Nephron progenitor cell (in vitro differentiated cells): ENCODE data around the gene PRELID3B.
A peak's percentile ranks its signal among the peaks of the same experiment; 100 is the strongest.
"Not testable (repeated sequence)": the region's sequence is repeated elsewhere in the genome, so short reads cannot be mapped to it uniquely, and the experiment has no call there.

Experiments
- DNase-seq: peaks from one replicate; pipeline ENCODE4 v3.0.0; 2021
- H3K27ac Mint-ChIP-seq: 2 replicates; pipeline ENCODE4 v1.8.0; 2021; ENCODE audit warnings: mild to moderate bottlenecking, moderate library complexity, mixed read lengths
- H3K27me3 Mint-ChIP-seq: 2 replicates; pipeline ENCODE4 v1.8.0; 2021; ENCODE audit warnings: mild to moderate bottlenecking, low read depth, mixed read lengths; ENCODE audit not compliant: poor library complexity
- H3K36me3 Mint-ChIP-seq: 2 replicates; pipeline ENCODE4 v1.8.0; 2021; ENCODE audit warnings: low read depth, mixed read lengths
- H3K4me1 Mint-ChIP-seq: 2 replicates; pipeline ENCODE4 v1.8.0; 2021; ENCODE audit warnings: mixed read lengths
- H3K4me3 Mint-ChIP-seq: 2 replicates; pipeline ENCODE4 v1.8.0; 2021; ENCODE audit warnings: mild to moderate bottlenecking, moderate library complexity, mixed read lengths
- H3K9me3 Mint-ChIP-seq: 2 replicates; pipeline ENCODE4 v1.8.0; 2021; ENCODE audit warnings: mild to moderate bottlenecking, moderate library complexity, mixed read lengths
- TF ChIP-seq, protein P1 (sequence below): fragments of 200-600 bp; sonication (generic); IDR thresholded peaks from 2 replicates; pipeline ENCODE4 v1.5.0; 2021; ENCODE audit warnings: antibody characterized with exemption

Gene PRELID3B

DNA sequence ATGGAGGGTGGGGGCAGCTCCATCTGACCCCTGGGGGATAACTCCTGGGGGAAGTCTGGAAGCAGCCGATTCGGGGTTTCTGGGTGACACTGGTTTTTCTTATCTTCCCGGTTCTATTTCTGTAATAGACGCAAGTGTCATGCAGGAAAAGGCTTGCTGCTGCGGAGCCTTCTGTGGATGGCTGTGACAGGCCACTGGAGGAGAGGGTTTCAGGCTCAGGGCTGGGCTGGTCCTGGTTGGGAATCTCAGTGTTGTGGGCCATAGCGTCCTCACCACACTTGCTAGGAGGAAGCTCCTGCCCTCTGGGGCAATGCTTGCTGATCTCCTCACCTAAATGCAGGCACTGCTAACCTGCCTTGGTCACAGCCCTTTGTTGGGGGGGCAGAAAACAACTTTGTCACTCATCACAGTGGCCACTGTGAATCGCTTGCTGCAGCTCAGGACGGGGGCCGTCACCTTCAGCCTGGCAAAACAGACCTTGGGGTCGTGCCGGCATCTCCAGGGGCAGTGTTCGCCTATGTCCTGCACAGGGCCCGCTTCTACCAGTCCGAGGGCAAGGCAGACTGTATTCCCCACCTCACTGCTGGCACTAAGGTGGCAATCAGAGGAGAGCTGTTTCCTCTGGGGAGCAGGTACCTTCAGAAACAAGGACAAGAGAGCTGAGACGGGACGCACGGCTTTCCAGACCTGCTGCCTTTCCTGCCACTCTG is 27.8 kb downstream of the PRELID3B start:
- Mint-ChIP-seq H3K27ac (no peak overlapping the region), H3K36me3 (no peaks in the 10 kb centered on the region)
- TF ChIP-seq, protein P1, sequence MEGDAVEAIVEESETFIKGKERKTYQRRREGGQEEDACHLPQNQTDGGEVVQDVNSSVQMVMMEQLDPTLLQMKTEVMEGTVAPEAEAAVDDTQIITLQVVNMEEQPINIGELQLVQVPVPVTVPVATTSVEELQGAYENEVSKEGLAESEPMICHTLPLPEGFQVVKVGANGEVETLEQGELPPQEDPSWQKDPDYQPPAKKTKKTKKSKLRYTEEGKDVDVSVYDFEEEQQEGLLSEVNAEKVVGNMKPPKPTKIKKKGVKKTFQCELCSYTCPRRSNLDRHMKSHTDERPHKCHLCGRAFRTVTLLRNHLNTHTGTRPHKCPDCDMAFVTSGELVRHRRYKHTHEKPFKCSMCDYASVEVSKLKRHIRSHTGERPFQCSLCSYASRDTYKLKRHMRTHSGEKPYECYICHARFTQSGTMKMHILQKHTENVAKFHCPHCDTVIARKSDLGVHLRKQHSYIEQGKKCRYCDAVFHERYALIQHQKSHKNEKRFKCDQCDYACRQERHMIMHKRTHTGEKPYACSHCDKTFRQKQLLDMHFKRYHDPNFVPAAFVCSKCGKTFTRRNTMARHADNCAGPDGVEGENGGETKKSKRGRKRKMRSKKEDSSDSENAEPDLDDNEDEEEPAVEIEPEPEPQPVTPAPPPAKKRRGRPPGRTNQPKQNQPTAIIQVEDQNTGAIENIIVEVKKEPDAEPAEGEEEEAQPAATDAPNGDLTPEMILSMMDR, result no peak

DNA sequence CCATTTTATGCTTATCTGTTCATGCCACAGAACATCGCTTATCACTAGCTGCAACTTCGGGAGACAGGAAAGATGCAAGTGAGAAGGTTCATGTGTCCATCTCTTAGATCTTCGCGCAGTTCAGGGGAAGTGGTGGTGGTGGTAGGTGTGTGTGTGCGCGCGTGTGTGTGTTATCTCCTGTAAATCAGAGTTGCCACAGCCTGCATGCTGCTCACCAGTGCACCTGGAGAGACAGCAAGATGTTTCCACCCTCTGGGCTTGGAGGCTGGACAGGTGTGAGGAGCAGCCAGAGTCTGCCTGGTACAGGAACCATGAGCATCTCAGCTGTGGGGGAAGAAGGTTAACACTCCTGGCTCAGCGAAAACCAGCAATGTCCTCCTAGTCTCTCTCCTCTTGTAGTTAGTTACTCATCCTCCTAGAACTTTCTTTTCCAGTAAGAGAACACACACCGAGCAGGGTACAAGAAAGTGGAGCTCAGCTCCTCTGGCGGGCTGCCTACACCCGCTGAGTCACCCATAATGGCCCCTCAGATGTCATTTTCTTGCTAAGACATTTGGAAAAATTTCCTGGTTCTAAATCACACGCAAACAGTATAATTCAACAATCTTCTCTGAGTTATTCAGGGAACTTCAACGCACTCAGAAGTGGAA is 28.5 kb downstream of the PRELID3B start:
- H3K9me3 Mint-ChIP-seq, result no peaks in the 10 kb centered on the region
- TF ChIP-seq, protein P1, result no peak
- H3K4me3 Mint-ChIP-seq, result no peak overlapping the region
- H3K27ac Mint-ChIP-seq, result no peak overlapping the region
- peaks cover 16% of the 10 kb centered on the region for H3K27me3 Mint-ChIP-seq
- H3K36me3 Mint-ChIP-seq, result no peaks in the 10 kb centered on the region
- H3K4me1 Mint-ChIP-seq, result peaks cover 50% of the 10 kb centered on the region
- DNase-seq, result no peak

More for the DNA sequence above, 27.8 kb downstream of the PRELID3B start:
- Mint-ChIP-seq H3K4me3 (no peak overlapping the region), H3K9me3 (no peaks in the 10 kb centered on the region), H3K27me3 (peaks cover 14% of the 10 kb centered on the region), H3K4me1 (peaks cover 50% of the 10 kb centered on the region)
- no peak for DNase-seq

DNA sequence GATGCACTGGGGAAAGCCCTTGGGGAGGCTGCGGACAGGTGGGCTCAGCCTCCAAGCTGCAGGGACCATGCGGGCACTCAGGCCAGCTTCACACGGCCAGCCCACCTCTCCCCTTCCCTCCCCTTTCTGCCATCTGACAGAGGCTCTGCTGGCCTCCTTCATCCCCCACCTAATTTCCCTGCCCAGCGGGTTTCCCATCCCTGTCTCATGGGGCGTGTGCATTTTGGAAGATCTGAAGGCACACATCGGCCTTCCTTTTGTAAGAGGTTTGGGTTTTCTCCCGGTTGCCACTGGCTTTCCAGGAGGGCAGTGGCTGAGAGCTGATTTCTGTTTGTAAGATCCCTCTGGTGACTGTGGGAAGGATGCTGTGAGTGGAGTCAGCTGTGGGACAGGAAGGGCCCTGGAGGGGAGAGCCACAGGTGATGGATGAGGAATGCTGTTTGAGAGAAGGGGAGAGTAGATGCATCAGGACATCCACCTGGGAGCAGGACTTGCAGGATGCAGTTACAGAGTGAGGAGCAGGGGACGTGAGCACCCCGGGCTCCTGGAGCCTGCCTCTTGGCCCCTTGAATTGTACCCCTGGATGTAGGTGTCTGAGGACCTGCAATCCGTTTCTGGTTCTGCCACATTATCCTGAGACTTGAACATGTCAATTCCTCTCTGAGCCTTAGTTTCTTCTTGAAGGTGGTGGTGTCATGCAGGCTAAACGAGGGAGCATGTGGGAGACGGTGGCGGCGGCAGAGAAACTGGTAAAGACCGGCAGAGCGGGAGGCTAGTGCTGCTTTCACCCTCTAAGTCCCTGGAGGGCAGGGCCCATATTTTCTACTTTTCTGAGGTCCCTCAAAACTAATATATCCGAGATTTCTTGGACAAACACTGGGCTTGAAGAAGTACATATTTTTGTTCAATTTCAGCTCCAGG is 29.3 kb downstream of the PRELID3B start:
- H3K27me3 Mint-ChIP-seq, result peaks cover 17% of the 10 kb centered on the region
- no peak for DNase-seq
- H3K4me1 Mint-ChIP-seq, result peaks cover 50% of the 10 kb centered on the region
- no peaks in the 10 kb centered on the region for H3K36me3 Mint-ChIP-seq
- peak overlapping the region; percentile 5 for H3K27ac Mint-ChIP-seq
- TF ChIP-seq, protein P1, result no peak
- H3K9me3 Mint-ChIP-seq, result no peaks in the 10 kb centered on the region
- H3K4me3 Mint-ChIP-seq, result no peak overlapping the region

DNA sequence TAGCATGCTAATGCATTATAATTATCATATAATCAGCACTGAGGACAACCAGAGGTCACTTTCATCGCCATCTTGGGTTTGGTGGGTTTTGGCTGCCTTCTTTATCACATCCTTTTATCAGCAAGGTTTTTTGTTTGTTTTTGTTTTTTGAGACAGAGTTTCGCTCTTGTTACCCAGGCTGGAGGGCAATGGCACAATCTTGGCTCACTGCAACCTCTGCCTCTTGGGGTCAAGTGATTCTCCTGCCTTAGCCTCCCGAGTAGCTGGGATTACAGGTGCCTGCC is 30.8 kb downstream of the PRELID3B start:
- peaks cover 39% of the 10 kb centered on the region for H3K4me1 Mint-ChIP-seq
- not testable (repeated sequence) for H3K27ac Mint-ChIP-seq, DNase-seq, H3K27me3 Mint-ChIP-seq, H3K4me3 Mint-ChIP-seq, H3K9me3 Mint-ChIP-seq, H3K36me3 Mint-ChIP-seq

DNA sequence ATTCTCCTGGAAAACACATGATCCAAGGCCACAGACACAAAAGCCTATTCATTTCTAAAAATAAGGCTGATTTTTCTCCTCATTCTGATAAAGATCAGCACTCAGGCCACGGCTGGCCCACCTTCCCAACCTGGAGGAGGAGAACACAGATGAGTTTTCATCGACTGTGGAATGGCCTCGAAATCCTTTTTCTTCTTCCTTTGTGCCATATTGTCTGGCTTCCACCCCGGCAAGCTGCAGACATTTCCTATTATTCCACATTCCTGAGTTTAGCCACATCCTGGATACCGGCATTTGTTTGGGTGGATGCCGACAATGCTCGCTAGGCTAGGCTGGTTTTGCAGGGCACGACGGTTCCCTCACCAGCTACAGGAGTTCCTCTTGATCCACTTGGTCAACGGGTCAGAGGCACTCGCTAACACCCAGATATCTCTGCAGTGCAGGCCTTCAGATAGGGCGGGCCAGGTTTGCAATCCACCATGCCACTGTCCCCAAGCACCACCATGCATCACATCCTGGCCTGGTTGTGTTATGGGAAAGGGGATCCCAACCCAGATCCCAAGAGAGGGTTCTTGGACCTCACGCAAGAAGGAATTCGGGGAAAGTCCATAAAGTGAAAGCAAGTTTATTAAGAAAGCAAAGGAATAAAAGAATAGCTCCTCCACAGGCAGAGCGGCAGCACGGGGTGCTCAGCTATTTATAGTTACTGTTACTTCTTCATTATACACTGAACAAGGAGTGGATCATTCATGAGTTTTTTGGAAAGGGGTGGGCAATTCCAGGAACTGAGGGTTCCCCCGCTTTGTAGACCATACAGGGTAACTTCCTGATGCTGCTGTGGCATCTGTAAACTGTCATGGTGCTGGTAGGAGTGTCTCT is 31.4 kb downstream of the PRELID3B start:
- DNase-seq, result no peak
- H3K27me3 Mint-ChIP-seq, result peaks cover 9% of the 10 kb centered on the region
- H3K4me3 Mint-ChIP-seq, result no peak overlapping the region
- no peaks in the 10 kb centered on the region for H3K36me3 Mint-ChIP-seq
- H3K9me3 Mint-ChIP-seq, result no peaks in the 10 kb centered on the region
- no peak overlapping the region for H3K27ac Mint-ChIP-seq
- H3K4me1 Mint-ChIP-seq, result peaks cover 33% of the 10 kb centered on the region
- TF ChIP-seq, protein P1, result no peak
